B cell (primary cell): ENCODE results near the gene ACE. TPM values are rescaled to one million over a fixed set of nuclear protein-coding genes. Genes with fewer than 3 reads are reported as not detected.

Source experiments
- ATAC-seq: fragments of 200-7000 bp; cut with Tn5 transposase; one replicate; pipeline ENCODE4 v1.10.0; 2021; ENCODE audit warnings: low read depth, mild to moderate bottlenecking, moderate number of reproducible peaks, moderate library complexity
- CTCF ChIA-PET: fragments of 350-600 bp; sonication (Branson Sonifier 250); formaldehyde crosslinking; loops from one replicate; lab custom pipeline; 2021; ENCODE audit warnings: antibody characterized with exemption, inconsistent platforms; lab: Charles Lee
- POLR2A ChIA-PET: fragments of 350-600 bp; sonication (Branson Sonifier 250); formaldehyde crosslinking; loops from one replicate; lab custom pipeline; 2021; ENCODE audit warnings: antibody characterized with exemption; lab: Charles Lee
- DNase-seq: peaks from one replicate; pipeline ENCODE4 v3.0.0; 2013
- H2AFZ ChIP-seq: 2 replicates; pipeline ENCODE4 v1.6.1; 2012; ENCODE audit warnings: mild to moderate bottlenecking, low read depth, low read length; ENCODE audit not compliant: insufficient read depth, poor library complexity, severe bottlenecking
- H3K27ac ChIP-seq, 2 donors: 1 replicate in 1 of 2; 2 replicates in 1 of 2; pipeline ENCODE4 v1.5.1; 2012 to 2013; ENCODE audit warnings: low read length in 2 of 2, mild to moderate bottlenecking in 2 of 2, moderate library complexity in 1 of 2
- H3K27me3 ChIP-seq, 4 experiments: fragments of 200-600 bp in 1 of 4; sonication (generic) in 1 of 4; replicated peaks in 1 of 4; 1 replicate in 2 of 4; 2 replicates in 2 of 4; pipeline versions ENCODE4 v1.6.1 to v1.7.0; 2013 to 2016; ENCODE audit warnings: low read length in 3 of 4, mild to moderate bottlenecking in 2 of 4, mixed read lengths in 1 of 4, moderate library complexity in 1 of 4; ENCODE audit not compliant: insufficient read depth in 4 of 4, control insufficient read depth in 3 of 4; ENCODE audit errors: control extremely low read depth in 1 of 4
- H3K36me3 ChIP-seq, 2 experiments: replicated peaks in 1 of 2; 1 replicate in 1 of 2; 2 replicates in 1 of 2; pipeline versions ENCODE4 v1.6.1 to v1.7.1; 2013; ENCODE audit warnings: low read length in 1 of 2; ENCODE audit not compliant: insufficient read depth in 2 of 2, control insufficient read depth in 1 of 2; ENCODE audit errors: control extremely low read depth in 1 of 2, extremely low read depth in 1 of 2
- H3K4me1 ChIP-seq, 2 donors: fragments of 200-600 bp in 1 of 2; sonication (generic) in 1 of 2; 1 replicate in 1 of 2; 2 replicates in 1 of 2; pipeline versions ENCODE4 v1.5.1 to v1.6.1; 2013 to 2017; ENCODE audit warnings: low read length in 2 of 2; ENCODE audit not compliant: control insufficient read depth in 2 of 2, insufficient read depth in 2 of 2
- H3K4me2 ChIP-seq: replicated peaks from 2 replicates; pipeline ENCODE3; 2012; ENCODE audit warnings: mild to moderate bottlenecking, low read depth, low read length; ENCODE audit not compliant: poor library complexity, severe bottlenecking
- H3K4me3 ChIP-seq, 5 experiments: fragments of 200-600 bp in 1 of 5; sonication (generic) in 1 of 5; 1 replicate in 3 of 5; 2 replicates in 2 of 5; pipeline versions ENCODE4 v1.5.1 to v1.7.0; 2011 to 2016; ENCODE audit warnings: low read length in 4 of 5, mild to moderate bottlenecking in 4 of 5, low read depth in 2 of 5, control low read depth in 1 of 5, moderate library complexity in 1 of 5; ENCODE audit not compliant: insufficient read depth in 1 of 5; ENCODE audit errors: control extremely low read depth in 1 of 5, extremely low read depth in 1 of 5
- H3K79me2 ChIP-seq: fragments of 200-600 bp; sonication (generic); one replicate; pipeline ENCODE4 v1.6.0; 2016; ENCODE audit warnings: low read length; ENCODE audit not compliant: control insufficient read depth, insufficient read depth
- H3K9ac ChIP-seq: fragments of 200-600 bp; sonication (generic); 2 replicates; pipeline ENCODE4 v1.6.1; 2017; ENCODE audit warnings: mild to moderate bottlenecking, low read length, moderate library complexity
- H3K9me3 ChIP-seq, 3 donors: one replicate each; pipeline versions ENCODE4 v1.6.1 to v1.7.1; 2013; ENCODE audit warnings: low read length in 2 of 3; ENCODE audit not compliant: control insufficient read depth in 2 of 3, insufficient read depth in 1 of 3; ENCODE audit errors: control extremely low read depth in 1 of 3
- H4K20me1 ChIP-seq: 2 replicates; pipeline ENCODE4 v1.6.0; 2012; ENCODE audit warnings: mild to moderate bottlenecking, low read length; ENCODE audit not compliant: insufficient read depth, control insufficient read depth, poor library complexity, severe bottlenecking
- H3K27ac Mint-ChIP-seq: one replicate; pipeline ENCODE4 v1.8.0; 2021; ENCODE audit warnings: mixed read lengths
- H3K27me3 Mint-ChIP-seq: one replicate; pipeline ENCODE4 v1.8.0; 2021; ENCODE audit warnings: mixed read lengths
- H3K4me1 Mint-ChIP-seq: one replicate; pipeline ENCODE4 v1.8.0; 2021; ENCODE audit warnings: mixed read lengths
- H3K4me3 Mint-ChIP-seq: one replicate; pipeline ENCODE4 v1.8.0; 2021; ENCODE audit warnings: mixed read lengths
- H3K9me3 Mint-ChIP-seq: one replicate; pipeline ENCODE4 v1.8.0; 2022; ENCODE audit warnings: mixed read lengths; ENCODE audit not compliant: insufficient read depth
- EZH2 ChIP-seq: IDR thresholded peaks from 2 replicates; pipeline ENCODE4 v1.6.1; 2012; ENCODE audit warnings: borderline replicate concordance, low read depth, mild to moderate bottlenecking, moderate library complexity, low read length; ENCODE audit not compliant: insufficient read depth, poor library complexity, severe bottlenecking
- WGBS: methylation state at CpG from one replicate; pipeline ENCODE4 v1.1.5; 2013; ENCODE audit warnings: missing lambda C conversion rate; ENCODE audit not compliant: insufficient coverage; 5-methylcytosine and 5-hydroxymethylcytosine counted together
- intact Hi-C: fragments of 100-400 bp; cut with micrococcal nuclease; formaldehyde crosslinking; loops from one replicate; pipeline ENCODE4 v1.10.0; 2022
- polyA plus RNA-seq: library from polyadenylated mRNA; depleted of rRNA; stranded (reverse); fragments of >200 nt; gene quantifications from 2 replicates; pipeline ENCODE4 v1.2.3, GENCODE V29; 2012
- total RNA-seq, 2 donors: library from RNA; stranded (reverse); fragments of 120-200 nt in 1 of 2; gene quantifications; 1 replicate in 1 of 2; 2 replicates in 1 of 2; pipeline versions ENCODE4 v1.2.3 to v1.2.4, GENCODE V29; 2013 to 2022
- TF ChIP-seq, protein P1 (sequence below): fragments of 200-600 bp; IDR thresholded peaks from one replicate; pipeline ENCODE4 v1.8.0; 2022; ENCODE audit warnings: antibody characterized with exemption, mild to moderate bottlenecking

ACE gene
- total and polyA plus RNA-seq, 2 donors (not counting 1 experiment from before 2014, with no cell fraction given) = 0.67 to 2.6 TPM

DNA sequence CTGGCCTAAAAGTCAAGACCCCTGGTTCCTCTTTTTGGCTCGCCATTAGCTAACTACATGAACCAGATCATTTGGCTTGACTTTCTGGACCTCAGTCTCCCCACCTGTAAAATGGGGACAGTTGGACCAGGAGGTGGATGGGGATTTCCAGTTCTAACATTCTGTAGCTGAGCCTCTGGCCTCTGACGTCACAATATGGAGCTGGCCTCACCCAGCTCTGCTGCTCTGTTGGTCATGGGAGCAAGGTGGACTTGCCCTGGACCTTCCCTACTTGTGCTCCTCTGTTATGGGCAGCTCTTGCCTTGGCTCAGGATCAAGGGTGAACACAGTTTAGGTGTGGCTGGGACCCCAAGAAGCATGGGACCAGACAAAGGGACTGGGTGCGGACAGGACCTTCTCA lies 29.8 kb downstream of the ACE start:
- no peaks in the 10 kb centered on the region for H4K20me1 ChIP-seq
- TF ChIP-seq, protein P1, sequence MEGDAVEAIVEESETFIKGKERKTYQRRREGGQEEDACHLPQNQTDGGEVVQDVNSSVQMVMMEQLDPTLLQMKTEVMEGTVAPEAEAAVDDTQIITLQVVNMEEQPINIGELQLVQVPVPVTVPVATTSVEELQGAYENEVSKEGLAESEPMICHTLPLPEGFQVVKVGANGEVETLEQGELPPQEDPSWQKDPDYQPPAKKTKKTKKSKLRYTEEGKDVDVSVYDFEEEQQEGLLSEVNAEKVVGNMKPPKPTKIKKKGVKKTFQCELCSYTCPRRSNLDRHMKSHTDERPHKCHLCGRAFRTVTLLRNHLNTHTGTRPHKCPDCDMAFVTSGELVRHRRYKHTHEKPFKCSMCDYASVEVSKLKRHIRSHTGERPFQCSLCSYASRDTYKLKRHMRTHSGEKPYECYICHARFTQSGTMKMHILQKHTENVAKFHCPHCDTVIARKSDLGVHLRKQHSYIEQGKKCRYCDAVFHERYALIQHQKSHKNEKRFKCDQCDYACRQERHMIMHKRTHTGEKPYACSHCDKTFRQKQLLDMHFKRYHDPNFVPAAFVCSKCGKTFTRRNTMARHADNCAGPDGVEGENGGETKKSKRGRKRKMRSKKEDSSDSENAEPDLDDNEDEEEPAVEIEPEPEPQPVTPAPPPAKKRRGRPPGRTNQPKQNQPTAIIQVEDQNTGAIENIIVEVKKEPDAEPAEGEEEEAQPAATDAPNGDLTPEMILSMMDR = no peak
- no peak for TF ChIP-seq EZH2
- no peaks in the 10 kb centered on the region for H3K4me1 ChIP-seq
- Mint-ChIP-seq H3K9me3 (no peaks in the 10 kb centered on the region), H3K27ac (no peak overlapping the region), H3K4me3 (no peak overlapping the region), H3K27me3 (peaks cover 46% of the 10 kb centered on the region), H3K4me1 (no peaks in the 10 kb centered on the region)
- no peak for ATAC-seq
- no peak overlapping the region for H2AFZ ChIP-seq
- H3K27me3 ChIP-seq = peaks cover 0 to 18% (median 3%) of the 10 kb centered on the region in 4 experiments
- H3K4me3 ChIP-seq = no peak overlapping the region
- no peak overlapping the region for H3K9ac ChIP-seq
- H3K4me2 ChIP-seq = no peak overlapping the region
- H3K36me3 ChIP-seq = no peaks in the 10 kb centered on the region
- no peaks in the 10 kb centered on the region for H3K79me2 ChIP-seq
- ChIA-PET CTCF (no interaction called here), POLR2A (no interaction called here)
- no peak for DNase-seq
- H3K9me3 ChIP-seq = peaks cover 0 to 11% (median 7%) of the 10 kb centered on the region in 3 donors
- 100% methylated on average over 2 of the region's 3 CpGs for WGBS
- no peak overlapping the region for H3K27ac ChIP-seq
- intact Hi-C loops = no loop called here

DNA sequence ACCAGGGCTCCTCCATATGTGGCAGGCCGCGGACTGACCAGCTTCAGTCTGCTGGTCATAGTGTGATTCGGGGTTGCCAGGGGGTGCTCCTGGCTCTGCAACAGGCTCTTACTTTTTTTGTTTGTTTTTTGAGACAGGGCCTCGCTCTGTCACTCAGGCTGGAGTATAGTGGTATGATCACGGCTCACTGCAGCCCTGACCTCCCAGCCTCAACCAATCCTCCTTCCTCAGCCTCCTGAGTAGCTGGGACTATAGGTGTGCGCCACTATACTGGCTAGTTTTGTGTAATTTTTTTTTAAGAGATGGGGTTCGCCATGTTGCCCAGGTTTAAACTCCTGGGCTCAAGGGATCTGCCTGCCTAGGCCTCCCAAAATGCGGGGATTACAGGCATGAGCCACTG lies 34.5 kb downstream of the ACE start:
- Histone ChIP-seq H3K4me2 (no peak overlapping the region), H3K27ac (no peak overlapping the region), H3K79me2 (no peaks in the 10 kb centered on the region), H3K4me3 (no peak overlapping the region), H3K9ac (no peak overlapping the region), H3K9me3 (no peaks in the 10 kb centered on the region), H3K27me3 (peaks cover 0 to 11% (median 1%) of the 10 kb centered on the region in 4 experiments), H3K36me3 (no peaks in the 10 kb centered on the region), H4K20me1 (no peaks in the 10 kb centered on the region), H2AFZ (no peak overlapping the region), H3K4me1 (no peaks in the 10 kb centered on the region)
- Mint-ChIP-seq H3K27ac (no peak overlapping the region), H3K4me1 (no peaks in the 10 kb centered on the region), H3K4me3 (no peak overlapping the region), H3K27me3 (peaks cover 22% of the 10 kb centered on the region), H3K9me3 (no peaks in the 10 kb centered on the region)
- ChIA-PET POLR2A (no interaction called here), CTCF (no interaction called here)
- ATAC-seq (no peak), DNase-seq (no peak)
- intact Hi-C loops = no loop called here
- WGBS = 100% methylated on average over 5 of the region's 8 CpGs
- TF ChIP-seq, protein P1 = no peak
- no peak for TF ChIP-seq EZH2
